Articular chondrocyte of knee joint (primary cell): ENCODE data around the gene DNAJB5. TPM values are rescaled to one million over a fixed set of nuclear protein-coding genes. Genes with fewer than 3 reads are reported as not detected.

Source experiments
- total RNA-seq: library from RNA; depleted of rRNA; stranded (reverse); fragments of >200 nt; gene quantifications from 2 replicates; pipeline ENCODE4 v1.2.3, GENCODE V29; 2012

The DNAJB5 gene
- total RNA-seq, result 8.5 and 13.1 TPM in 2 replicates

DNA sequence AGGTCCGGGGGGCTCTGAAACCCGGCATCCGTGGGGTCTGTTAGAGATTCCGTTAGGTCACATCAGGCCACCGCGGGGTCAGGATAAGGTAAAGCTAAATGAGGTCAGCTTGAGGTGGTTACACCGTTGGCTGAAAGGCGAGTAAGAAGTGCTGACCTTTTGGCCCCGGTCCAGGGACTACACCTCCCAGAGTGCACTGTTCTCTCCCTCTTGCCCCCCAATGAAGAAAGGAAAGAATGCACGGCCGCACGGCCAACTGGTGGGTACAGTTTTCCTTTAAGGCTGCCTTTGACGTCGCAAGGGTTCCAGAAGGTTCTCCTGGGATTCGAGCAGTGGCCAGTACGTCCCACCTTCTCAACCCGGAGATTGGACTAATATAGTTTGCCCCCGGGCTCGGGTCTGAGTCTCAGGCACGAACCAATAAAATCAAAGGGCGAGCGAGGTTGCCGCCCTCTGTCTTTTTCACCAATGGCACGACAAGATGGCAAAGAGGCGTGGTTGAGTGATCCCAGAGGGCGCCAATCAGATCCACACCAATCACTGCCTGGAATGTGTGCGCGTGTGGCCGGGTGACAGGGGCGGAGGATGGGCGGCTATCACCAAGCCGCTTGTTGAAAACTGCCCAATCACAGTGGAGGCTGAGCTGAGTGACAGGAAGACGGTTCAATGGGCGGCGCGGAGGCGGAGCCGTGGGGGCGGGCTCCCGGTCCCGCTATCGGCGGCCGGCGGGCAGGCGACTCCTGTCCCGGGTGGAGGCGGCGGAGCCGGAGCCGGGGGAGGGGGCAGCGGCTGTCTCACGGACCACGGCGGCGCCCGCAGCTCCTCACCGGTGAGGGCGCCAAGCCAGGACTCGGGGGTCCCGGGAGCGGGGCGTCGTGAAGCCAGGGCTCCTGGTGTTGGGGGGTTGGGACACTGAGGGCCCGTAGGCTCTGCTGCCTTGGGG lies at the start of gene DNAJB5:
Gene DNAJB5 (plus strand): TSS at position 743 of the 943 bp plus-strand sequence. CDS start 886 bp downstream, outside the sequence.

DNA sequence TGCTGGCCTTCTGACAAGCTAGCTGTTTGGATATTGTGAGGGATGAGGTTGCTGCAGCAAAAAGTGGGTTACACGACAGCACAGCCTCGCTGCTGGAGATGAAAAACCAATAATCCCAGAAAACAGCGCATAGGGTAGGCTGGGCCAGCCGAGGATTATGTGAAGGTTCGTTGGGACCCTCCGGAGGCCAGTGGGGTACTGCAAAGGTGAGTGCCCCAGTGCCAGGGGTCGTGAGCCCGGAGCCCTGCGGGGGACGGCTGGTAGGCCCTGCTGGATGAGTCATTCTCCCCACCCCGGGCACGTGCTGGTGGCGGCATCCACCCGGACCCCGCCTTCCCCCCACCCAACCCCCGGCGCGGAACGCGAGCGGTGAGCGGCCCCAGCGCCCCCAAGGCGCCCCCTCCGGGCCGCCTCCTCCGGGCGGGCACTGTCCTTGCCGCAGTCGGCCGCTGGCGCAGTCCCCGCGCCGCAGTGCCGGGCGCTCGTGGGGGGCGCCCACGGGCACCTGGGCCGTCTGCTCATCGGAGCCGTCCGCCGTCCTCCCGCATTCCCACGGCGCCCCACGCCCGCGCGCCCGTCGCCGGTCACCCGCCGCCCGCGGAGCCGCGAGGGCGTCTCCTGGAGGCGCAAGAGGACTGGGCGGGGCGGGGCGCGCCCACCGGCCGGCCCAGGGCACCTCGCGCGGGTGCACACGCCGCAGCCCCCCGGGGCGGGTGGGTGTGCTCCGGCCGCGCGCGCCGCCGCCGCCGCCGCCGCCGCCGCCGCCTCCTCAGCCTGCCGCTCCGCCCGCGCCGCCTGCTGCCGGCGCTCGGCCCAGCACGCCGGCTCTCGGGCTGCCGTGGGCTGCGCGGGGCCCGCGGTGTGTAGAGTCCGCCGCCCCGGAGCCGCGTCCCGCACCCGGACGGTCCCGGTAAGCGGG lies 31.8 kb upstream of the DNAJB5 start, which contains the start of gene PHF24:
Gene PHF24 (plus strand): TSS at position 794 of the 919 bp plus-strand sequence. CDS start 13,014 bp downstream, outside the sequence.

Other genes starting within 250 kb of the DNAJB5 start
- gene PHF24, start 31.5 kb upstream of the DNAJB5 start, total RNA-seq, result 0.11 and 0.26 TPM in 2 replicates
- gene VCP, start 82.9 kb downstream of the DNAJB5 start, total RNA-seq, result 254 and 283 TPM in 2 replicates
- gene FANCG, start 90.2 kb downstream of the DNAJB5 start, total RNA-seq, result 10.5 and 12.2 TPM in 2 replicates
- 10.6 and 13.5 TPM in 2 replicates for gene PIGO, start 106.8 kb downstream of the DNAJB5 start, total RNA-seq
- gene STOML2, start 113.4 kb downstream of the DNAJB5 start, total RNA-seq, result 114 and 128 TPM in 2 replicates
- gene ATOSB, start 126.1 kb downstream of the DNAJB5 start, total RNA-seq, result 18.8 and 23.7 TPM in 2 replicates
- gene UNC13B, start 172.3 kb downstream of the DNAJB5 start, total RNA-seq, result 15.0 and 15.5 TPM in 2 replicates